ENCODE results near the gene STRIP2.

STRIP2 gene

DNA sequence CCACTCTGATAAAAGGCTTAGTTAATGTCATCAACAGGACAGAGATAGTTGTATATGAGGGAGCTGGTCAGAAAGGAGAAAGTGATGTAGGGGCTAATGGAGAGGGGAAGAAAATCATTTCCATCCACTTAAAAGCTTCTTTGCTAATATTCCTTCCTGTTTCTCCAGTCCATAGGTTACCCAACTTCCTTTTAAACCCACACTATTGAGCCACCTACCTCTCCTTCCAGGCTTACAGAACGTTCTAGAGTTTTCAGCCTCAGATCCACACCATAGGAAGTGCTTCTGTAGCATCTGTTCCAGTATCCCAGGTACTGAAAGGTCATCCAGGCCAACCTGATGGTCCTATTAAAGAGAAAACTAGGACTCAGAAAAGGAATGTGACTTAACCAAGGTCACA is 28.2 kb downstream of the STRIP2 start:
- TF ChIP-seq CSDC2 (CRISPR knock-in tag; IDR thresholded peaks at IDR 0.05) (no peak), ZNF565 (CRISPR knock-in tag; conservative IDR thresholded peaks at IDR 0.05; ENCODE audit: low read depth) (no peak), ZFP3 (CRISPR knock-in tag; IDR thresholded peaks at IDR 0.05) (no peak)
- TF ChIP-seq, protein P1, sequence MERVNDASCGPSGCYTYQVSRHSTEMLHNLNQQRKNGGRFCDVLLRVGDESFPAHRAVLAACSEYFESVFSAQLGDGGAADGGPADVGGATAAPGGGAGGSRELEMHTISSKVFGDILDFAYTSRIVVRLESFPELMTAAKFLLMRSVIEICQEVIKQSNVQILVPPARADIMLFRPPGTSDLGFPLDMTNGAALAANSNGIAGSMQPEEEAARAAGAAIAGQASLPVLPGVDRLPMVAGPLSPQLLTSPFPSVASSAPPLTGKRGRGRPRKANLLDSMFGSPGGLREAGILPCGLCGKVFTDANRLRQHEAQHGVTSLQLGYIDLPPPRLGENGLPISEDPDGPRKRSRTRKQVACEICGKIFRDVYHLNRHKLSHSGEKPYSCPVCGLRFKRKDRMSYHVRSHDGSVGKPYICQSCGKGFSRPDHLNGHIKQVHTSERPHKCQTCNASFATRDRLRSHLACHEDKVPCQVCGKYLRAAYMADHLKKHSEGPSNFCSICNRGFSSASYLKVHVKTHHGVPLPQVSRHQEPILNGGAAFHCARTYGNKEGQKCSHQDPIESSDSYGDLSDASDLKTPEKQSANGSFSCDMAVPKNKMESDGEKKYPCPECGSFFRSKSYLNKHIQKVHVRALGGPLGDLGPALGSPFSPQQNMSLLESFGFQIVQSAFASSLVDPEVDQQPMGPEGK (CRISPR knock-in tag; IDR thresholded peaks at IDR 0.05; ENCODE audit: borderline replicate concordance): no peak
- no peak for ATAC-seq

DNA sequence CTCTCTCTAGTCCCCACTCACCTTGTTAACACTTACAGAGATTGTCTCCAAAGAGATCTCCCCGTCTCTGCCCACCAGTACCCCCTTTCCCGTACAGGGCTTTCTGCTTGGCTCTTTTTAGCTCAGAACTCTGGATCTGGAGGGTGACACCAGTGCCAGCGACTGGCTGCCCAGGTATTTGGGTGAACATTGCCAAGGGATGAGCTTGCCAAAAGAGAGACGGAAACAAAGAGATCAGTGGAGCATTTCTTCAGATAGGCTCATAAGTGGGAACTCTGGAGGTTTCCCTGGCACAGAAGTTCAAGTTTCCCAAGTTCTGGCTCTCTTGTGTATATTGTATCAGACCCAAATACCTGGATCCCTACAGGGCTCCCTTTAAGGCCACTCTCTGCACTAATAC is 30.0 kb downstream of the STRIP2 start:
- ATAC-seq: no peak
- TF ChIP-seq, protein P2, sequence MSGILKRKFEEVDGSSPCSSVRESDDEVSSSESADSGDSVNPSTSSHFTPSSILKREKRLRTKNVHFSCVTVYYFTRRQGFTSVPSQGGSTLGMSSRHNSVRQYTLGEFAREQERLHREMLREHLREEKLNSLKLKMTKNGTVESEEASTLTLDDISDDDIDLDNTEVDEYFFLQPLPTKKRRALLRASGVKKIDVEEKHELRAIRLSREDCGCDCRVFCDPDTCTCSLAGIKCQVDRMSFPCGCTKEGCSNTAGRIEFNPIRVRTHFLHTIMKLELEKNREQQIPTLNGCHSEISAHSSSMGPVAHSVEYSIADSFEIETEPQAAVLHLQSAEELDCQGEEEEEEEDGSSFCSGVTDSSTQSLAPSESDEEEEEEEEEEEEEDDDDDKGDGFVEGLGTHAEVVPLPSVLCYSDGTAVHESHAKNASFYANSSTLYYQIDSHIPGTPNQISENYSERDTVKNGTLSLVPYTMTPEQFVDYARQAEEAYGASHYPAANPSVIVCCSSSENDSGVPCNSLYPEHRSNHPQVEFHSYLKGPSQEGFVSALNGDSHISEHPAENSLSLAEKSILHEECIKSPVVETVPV (CRISPR knock-in tag; IDR thresholded peaks at IDR 0.05): no peak
- no peak for TF ChIP-seq ZNF70 (CRISPR knock-in tag; IDR thresholded peaks at IDR 0.05)
- no peak for TF ChIP-seq ZNF8 (CRISPR knock-in tag; IDR thresholded peaks at IDR 0.05)
- no peak for TF ChIP-seq ISL1 (CRISPR knock-in tag; IDR thresholded peaks at IDR 0.05)
- TF ChIP-seq TOX (CRISPR knock-in tag; IDR thresholded peaks at IDR 0.05; ENCODE audit: borderline replicate concordance): no peak
- TF ChIP-seq GLIS3 (CRISPR knock-in tag; IDR thresholded peaks at IDR 0.05): no peak
- TF ChIP-seq RARB (CRISPR knock-in tag; IDR thresholded peaks at IDR 0.05): no peak
- no peak for TF ChIP-seq ESRRG (CRISPR knock-in tag; IDR thresholded peaks at IDR 0.05)
- no peak for TF ChIP-seq PPARA (CRISPR knock-in tag; IDR thresholded peaks at IDR 0.05; ENCODE audit: borderline replicate concordance)
- TF ChIP-seq, protein P1 (CRISPR knock-in tag; IDR thresholded peaks at IDR 0.05; ENCODE audit: borderline replicate concordance): no peak
- TF ChIP-seq ARNTL (CRISPR knock-in tag; IDR thresholded peaks at IDR 0.05; ENCODE audit: borderline replicate concordance, low read depth): no peak
- no peak for TF ChIP-seq CSDC2 (CRISPR knock-in tag; IDR thresholded peaks at IDR 0.05)
- no peak for TF ChIP-seq ZC3H10 (CRISPR knock-in tag; IDR thresholded peaks at IDR 0.05)
- TF ChIP-seq, protein P3, sequence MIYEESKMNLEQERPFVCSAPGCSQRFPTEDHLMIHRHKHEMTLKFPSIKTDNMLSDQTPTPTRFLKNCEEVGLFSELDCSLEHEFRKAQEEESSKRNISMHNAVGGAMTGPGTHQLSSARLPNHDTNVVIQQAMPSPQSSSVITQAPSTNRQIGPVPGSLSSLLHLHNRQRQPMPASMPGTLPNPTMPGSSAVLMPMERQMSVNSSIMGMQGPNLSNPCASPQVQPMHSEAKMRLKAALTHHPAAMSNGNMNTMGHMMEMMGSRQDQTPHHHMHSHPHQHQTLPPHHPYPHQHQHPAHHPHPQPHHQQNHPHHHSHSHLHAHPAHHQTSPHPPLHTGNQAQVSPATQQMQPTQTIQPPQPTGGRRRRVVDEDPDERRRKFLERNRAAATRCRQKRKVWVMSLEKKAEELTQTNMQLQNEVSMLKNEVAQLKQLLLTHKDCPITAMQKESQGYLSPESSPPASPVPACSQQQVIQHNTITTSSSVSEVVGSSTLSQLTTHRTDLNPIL (CRISPR knock-in tag; IDR thresholded peaks at IDR 0.05; ENCODE audit: low read depth): no peak

DNA sequence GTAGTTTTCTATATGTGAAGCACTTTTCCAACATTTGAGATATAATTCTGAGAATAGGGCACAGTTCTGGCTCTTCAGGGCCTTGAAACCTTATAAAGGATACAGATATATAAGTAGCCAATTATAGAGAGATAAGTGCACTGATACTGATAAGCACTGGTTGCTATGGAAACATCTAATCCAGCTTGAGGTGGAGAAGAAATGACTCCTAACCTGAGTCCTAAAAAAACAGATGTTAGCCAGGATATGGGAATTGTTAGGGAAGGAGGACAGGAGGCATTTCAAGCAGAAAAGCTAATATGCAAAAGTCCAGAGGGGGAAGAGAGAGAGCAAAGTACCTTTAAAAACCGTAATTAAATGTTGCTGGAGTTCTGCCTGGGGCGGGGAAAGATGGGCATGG is 30.8 kb downstream of the STRIP2 start:
- no peak for ATAC-seq
- TF ChIP-seq RARB (CRISPR knock-in tag; IDR thresholded peaks at IDR 0.05): no peak
- TF ChIP-seq, protein P4, sequence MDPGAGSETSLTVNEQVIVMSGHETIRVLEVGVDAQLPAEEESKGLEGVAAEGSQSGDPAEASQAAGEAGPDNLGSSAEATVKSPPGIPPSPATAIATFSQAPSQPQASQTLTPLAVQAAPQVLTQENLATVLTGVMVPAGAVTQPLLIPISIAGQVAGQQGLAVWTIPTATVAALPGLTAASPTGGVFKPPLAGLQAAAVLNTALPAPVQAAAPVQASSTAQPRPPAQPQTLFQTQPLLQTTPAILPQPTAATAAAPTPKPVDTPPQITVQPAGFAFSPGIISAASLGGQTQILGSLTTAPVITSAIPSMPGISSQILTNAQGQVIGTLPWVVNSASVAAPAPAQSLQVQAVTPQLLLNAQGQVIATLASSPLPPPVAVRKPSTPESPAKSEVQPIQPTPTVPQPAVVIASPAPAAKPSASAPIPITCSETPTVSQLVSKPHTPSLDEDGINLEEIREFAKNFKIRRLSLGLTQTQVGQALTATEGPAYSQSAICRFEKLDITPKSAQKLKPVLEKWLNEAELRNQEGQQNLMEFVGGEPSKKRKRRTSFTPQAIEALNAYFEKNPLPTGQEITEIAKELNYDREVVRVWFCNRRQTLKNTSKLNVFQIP (CRISPR knock-in tag; IDR thresholded peaks at IDR 0.05; ENCODE audit: borderline replicate concordance, low read depth): no peak
- no peak for TF ChIP-seq ZFP30 (CRISPR knock-in tag; IDR thresholded peaks at IDR 0.05)
- no peak for TF ChIP-seq ZNF8 (CRISPR knock-in tag; IDR thresholded peaks at IDR 0.05)
- no peak for TF ChIP-seq ZNF70 (CRISPR knock-in tag; IDR thresholded peaks at IDR 0.05)
- TF ChIP-seq ZC3H10 (CRISPR knock-in tag; IDR thresholded peaks at IDR 0.05): no peak
- no peak for TF ChIP-seq ZFP3 (CRISPR knock-in tag; IDR thresholded peaks at IDR 0.05)
- TF ChIP-seq, protein P2 (CRISPR knock-in tag; IDR thresholded peaks at IDR 0.05): no peak
- TF ChIP-seq PPARA (CRISPR knock-in tag; IDR thresholded peaks at IDR 0.05; ENCODE audit: borderline replicate concordance): no peak
- no peak for TF ChIP-seq CSDC2 (CRISPR knock-in tag; IDR thresholded peaks at IDR 0.05)

DNA sequence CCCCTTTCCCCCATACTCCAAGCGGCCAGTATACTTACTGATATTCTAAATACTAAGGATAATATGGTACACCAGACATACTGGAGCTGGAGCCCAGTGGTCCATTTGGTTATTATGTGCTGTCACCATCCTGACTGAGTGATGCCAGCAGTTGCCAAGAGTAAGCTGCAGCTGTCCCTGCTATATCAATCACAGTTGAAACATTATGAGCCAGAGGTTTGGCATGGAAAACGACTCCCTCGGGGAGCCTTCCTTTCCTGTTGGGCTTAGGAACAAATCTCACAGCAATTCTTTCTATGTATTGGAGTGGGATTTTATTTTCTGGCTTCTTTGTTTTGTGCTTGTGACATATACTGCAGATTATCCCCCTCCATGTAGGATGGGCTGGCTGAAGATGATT is 32.6 kb downstream of the STRIP2 start:
- TF ChIP-seq RARB (CRISPR knock-in tag; IDR thresholded peaks at IDR 0.05) (no peak), ZFP30 (CRISPR knock-in tag; IDR thresholded peaks at IDR 0.05) (no peak), TCF4 (CRISPR knock-in tag; IDR thresholded peaks at IDR 0.05; ENCODE audit: borderline replicate concordance) (no peak), ZNF8 (CRISPR knock-in tag; IDR thresholded peaks at IDR 0.05) (no peak), TOX (CRISPR knock-in tag; IDR thresholded peaks at IDR 0.05; ENCODE audit: borderline replicate concordance) (no peak), ZNF565 (CRISPR knock-in tag; conservative IDR thresholded peaks at IDR 0.05; ENCODE audit: low read depth) (no peak), ARNTL (CRISPR knock-in tag; IDR thresholded peaks at IDR 0.05; ENCODE audit: borderline replicate concordance, low read depth) (no peak)
- TF ChIP-seq, protein P1 (CRISPR knock-in tag; IDR thresholded peaks at IDR 0.05; ENCODE audit: borderline replicate concordance): no peak
- TF ChIP-seq, protein P3 (CRISPR knock-in tag; IDR thresholded peaks at IDR 0.05; ENCODE audit: low read depth): no peak
- ATAC-seq: no peak
